Body of pancreas (tissue), 4 donors: ENCODE data around the gene TGFB2.

Experiments used
- POLR2A ChIP-seq, 3 donors: fragments of 450-650 bp; IDR thresholded peaks; one replicate each; pipeline ENCODE4 v1.6.1; 2016; ENCODE audit warnings: antibody characterized with exemption in 3 of 3, mild to moderate bottlenecking in 2 of 3
- TF ChIP-seq, protein P1 (sequence below), 7 experiments: fragments of 450-650 bp in 4 of 7; fragments of 200-600 bp in 3 of 7; sonication (generic) in 3 of 7; IDR thresholded peaks; one replicate each; pipeline ENCODE4 v1.5.1; 2016 to 2019; ENCODE audit warnings: antibody characterized with exemption in 7 of 7

- TF ChIP-seq, protein P1, sequence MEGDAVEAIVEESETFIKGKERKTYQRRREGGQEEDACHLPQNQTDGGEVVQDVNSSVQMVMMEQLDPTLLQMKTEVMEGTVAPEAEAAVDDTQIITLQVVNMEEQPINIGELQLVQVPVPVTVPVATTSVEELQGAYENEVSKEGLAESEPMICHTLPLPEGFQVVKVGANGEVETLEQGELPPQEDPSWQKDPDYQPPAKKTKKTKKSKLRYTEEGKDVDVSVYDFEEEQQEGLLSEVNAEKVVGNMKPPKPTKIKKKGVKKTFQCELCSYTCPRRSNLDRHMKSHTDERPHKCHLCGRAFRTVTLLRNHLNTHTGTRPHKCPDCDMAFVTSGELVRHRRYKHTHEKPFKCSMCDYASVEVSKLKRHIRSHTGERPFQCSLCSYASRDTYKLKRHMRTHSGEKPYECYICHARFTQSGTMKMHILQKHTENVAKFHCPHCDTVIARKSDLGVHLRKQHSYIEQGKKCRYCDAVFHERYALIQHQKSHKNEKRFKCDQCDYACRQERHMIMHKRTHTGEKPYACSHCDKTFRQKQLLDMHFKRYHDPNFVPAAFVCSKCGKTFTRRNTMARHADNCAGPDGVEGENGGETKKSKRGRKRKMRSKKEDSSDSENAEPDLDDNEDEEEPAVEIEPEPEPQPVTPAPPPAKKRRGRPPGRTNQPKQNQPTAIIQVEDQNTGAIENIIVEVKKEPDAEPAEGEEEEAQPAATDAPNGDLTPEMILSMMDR (IDR thresholded peaks at IDR 0.05): no peak
- no peak for TF ChIP-seq POLR2A (IDR thresholded peaks at IDR 0.05)
These were observed 43.9 kb upstream of the TGFB2 start for GRCh38 chr1:218301217-218301616.
